HG03159 (cell line): Measurements from ENCODE around the gene GRAMD1C.
A peak's percentile ranks its signal among the peaks of the same experiment; 100 is the strongest.
"Not testable (repeated sequence)": the region's sequence is repeated elsewhere in the genome, so short reads cannot be mapped to it uniquely, and the experiment has no call there.

ENCODE experiments used
- ATAC-seq: cut with Tn5 transposase; IDR thresholded peaks from one replicate; pipeline ENCODE4 v1.9.1; 2021; ENCODE audit warnings: mild to moderate bottlenecking, moderate library complexity; ENCODE audit not compliant: unreplicated experiment

Gene GRAMD1C

GRCh38 chr3:113838631-113839209 lies at the start of gene GRAMD1C:
TSS of gene GRAMD1C (plus strand) at chr3:113838788. CDS start at chr3:113838910, 122 bp downstream.
- ATAC-seq = peak; percentile 95

- no peak for ATAC-seq
Observed at GRCh38 chr3:113791381-113791780, 47.2 kb upstream of the GRAMD1C start.

DNA sequence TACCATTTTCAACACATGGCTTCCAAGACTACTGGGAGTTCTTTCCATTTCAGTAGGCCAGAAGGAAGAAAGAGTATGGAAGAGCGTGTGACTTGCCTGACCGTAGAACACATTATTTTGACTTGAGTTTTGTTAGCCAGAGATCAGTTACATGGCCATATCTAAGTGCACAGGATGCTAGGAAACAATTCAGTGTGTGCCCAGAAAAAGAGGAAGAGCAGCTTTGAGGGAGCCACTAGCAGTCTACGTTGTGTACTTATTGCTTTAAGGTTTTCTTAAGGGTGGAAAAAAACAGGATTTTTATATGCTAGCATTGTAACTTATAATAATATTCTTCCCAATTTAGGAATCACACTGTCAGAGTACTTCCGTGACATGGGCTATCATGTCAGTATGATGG lies 44.1 kb upstream of the GRAMD1C start:
- ATAC-seq = no peak

GRCh38 chr3:113795693-113796092 lies 42.9 kb upstream of the GRAMD1C start:
- ATAC-seq = no peak

DNA sequence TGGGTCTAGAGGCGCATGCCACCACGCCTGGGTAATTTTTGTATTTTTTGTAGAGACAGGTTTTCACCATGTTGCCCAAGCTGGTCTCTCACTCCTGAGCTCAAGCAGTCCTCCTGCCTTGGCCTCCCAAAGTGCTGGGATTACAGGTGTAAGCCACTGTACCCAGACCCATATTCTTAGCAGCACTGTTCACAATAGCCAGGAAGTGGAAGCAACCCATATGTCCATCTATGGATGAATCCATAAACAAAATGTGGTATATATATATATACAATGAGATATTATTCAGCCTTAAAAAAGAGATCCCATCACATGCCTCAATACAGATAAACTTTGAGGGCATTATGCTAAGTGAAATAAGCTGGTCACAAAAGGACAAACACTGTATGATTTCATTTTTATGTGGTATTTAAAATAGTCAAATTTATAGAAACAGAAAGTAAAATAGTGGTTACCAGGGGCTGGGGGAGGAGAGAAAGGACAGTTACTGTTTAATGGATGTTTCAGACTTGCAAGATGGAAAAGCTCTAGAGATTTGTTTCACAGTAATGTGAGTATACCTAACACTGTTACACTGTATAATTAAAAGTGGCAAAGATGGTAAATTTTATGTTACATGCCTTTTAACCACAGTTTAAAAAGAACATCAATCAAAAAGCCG lies 35.7 kb upstream of the GRAMD1C start:
- ATAC-seq = peak; percentile 80

GRCh38 chr3:113804661-113805060 lies 33.9 kb upstream of the GRAMD1C start:
- ATAC-seq = no peak

- no peak for ATAC-seq
Observed at GRCh38 chr3:113805249-113805648, 33.3 kb upstream of the GRAMD1C start.

- no peak for ATAC-seq
Observed at GRCh38 chr3:113812854-113813253, 25.7 kb upstream of the GRAMD1C start.

DNA sequence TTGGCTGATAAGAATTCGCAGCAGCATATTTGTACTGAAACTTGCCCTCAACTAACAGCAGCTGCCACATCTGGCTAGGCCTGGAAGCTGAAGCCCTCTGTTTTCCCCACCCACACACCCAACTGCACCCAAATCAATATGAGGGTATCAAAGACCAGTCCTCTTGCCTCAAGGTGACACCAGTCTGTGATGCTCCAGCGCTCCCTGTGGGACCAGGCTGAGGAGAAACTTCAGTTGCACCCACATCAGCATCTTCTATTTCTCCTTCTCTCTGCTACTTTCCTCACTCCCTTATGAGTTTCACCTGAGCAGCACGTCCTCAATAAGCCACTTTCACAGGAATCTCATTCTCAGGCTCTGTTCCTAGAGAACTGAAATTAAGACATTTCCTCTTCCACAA lies 18.7 kb upstream of the GRAMD1C start:
- ATAC-seq = no peak

- ATAC-seq = peak; percentile 54
Observed at GRCh38 chr3:113825090-113825489, 13.5 kb upstream of the GRAMD1C start.

GRCh38 chr3:113828600-113828999 lies 10.0 kb upstream of the GRAMD1C start:
- no peak for ATAC-seq

DNA sequence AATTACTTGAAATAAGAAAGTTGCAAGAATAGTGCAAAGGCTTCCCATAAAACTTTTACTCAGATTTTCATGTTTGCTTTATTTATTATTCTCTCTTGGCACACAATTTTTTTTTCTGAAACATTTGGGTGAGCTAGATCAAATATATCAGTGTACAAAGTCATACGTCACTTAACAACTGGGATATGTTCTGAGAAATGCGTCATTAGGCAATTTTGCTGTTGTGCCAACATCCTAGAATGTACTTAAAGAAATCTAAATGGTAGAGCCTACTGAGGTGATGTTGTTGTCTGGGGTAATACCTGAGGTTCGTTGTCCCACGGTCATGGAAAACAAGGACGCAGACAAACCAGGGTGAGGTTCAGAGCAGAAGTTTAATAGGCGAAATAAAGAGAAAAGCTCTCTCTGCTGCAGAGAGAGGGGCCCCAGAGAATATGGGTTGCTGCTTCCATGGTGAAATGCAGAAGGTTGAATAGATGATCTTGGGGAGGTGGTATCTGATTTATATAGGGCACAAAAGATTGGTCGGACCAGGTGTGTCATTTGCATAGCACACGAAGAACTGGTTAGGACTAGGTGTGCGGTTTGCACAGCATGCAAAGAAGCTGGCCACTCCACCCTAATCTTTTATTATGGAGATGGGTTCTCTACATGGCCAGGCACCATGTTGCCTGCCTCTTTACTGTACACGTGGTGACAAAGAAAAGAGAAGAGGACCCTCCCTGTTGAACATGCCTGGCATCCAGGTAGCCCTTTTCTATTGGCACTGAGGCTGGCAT lies 8.8 kb upstream of the GRAMD1C start:
- no peak for ATAC-seq

DNA sequence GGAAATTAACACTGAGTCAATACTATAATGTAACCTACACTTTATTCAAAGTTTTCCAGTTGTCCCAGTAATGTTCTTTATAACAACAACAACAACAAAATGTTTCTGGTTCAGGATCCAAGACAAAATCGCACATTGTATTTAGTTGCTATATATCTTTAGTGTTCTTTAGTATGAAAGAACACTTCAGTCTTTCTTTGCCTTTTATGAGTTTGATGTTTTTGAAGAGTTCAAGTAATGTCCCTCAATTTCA lies 7.6 kb upstream of the GRAMD1C start:
- ATAC-seq = no peak

DNA sequence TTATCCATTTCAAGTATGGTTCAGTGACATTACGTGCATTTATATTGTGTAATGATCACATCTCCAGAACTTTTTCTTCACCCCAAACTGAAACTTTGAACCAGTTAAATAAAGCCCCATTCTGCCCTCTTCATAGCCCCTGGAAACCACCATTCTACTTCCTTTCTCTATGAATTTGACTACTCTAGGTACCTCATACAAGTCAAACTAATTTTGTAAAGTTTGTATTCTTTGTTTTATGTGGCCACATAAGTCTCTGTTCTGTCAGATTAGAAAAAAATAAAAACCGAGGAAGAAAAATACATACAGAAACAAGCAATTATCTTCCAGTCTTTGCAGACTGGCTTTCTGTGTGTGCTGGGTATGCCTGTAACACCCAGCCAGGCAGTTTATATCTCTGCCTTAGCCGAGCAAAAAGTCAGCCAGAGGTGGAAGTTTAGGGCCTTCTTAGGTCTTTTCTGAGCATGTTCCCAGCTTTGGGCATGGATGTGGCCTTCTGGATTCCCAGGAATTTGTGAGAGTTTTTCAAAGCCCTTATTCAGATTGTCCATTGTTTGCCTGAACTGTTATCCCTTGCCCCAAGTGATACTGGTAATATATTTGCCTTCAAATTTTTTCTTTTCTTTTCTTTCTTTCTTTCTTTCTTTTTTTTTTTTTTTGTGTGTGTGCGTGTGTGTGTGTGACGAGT lies 6.0 kb upstream of the GRAMD1C start:
- ATAC-seq = peak; percentile 51

GRCh38 chr3:113834983-113835382 lies 3.6 kb upstream of the GRAMD1C start:
- no peak for ATAC-seq

- ATAC-seq = no peak
Observed at GRCh38 chr3:113839551-113839950, 963 bp downstream of the GRAMD1C start.

DNA sequence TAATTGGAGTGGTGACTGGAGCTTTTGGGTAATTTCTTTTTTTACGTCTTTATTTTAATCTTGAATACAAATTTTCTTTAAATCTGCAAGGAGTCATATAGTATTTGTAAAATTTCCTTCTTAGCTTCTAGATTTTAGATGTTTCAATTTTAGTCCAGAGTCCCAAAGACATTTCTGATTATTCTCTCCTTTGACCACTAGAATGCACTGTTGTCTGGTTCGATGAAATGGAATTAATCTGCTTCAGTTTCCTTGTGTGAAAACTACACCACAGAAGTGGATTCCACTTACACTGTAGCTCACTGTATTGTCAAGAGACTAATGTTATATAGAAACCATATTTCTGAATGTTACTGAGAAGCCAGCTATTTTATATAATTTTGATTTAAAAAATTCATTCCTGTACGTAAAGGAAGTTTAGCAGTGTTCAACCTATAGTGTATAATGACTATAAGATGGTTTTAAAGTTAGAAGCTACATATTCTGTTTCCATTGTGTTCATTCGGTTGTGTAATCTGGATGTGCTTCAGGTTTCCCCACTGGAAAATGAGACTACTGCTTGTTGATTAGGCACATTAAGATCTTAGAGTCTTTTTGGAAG lies 6.1 kb downstream of the GRAMD1C start:
- ATAC-seq = no peak

DNA sequence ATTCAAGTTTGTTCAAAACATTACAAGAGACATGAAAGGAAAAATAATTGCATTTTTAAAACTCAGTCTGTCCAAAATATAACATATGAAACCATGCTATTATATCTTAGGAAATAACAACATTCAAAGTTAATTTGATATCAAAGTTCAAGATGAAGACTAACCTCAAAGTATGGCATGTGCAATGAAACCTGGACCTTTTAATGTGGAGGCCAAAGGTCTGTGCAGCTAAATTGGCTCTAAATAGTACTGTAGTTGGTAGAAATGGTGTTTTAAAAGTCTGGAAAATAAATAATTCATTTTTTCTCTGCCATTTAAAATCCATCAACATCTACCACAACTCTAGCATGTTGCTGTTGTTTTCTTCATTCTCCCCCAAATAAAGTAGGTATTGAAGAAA lies 8.7 kb downstream of the GRAMD1C start:
- ATAC-seq = no peak

GRCh38 chr3:113847664-113848461 lies 9.3 kb downstream of the GRAMD1C start:
- no peak for ATAC-seq

- not testable (repeated sequence) for ATAC-seq
Observed at GRCh38 chr3:113849071-113849470, 10.5 kb downstream of the GRAMD1C start.

DNA sequence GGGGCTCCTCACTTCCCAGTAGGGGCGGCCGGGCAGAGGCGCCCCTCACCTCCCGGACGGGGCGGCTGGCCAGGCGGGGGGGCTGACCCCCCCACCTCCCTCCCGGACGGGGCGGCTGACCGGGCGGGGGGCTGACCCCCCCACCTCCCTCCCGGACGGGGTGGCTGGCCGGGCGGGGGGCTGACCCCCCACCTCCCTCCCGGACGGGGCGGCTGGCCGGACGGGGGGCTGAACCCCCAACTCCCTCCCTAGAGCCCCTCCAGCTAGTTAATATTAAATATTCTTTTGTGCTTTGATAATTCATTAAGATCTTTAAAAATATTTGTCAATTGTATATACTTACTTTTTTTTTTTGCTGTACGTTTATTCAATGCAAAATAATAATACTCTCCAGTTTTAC lies 11.3 kb downstream of the GRAMD1C start:
- not testable (repeated sequence) for ATAC-seq
